Measurements from ENCODE around the gene SORCS2.

SORCS2 gene

DNA sequence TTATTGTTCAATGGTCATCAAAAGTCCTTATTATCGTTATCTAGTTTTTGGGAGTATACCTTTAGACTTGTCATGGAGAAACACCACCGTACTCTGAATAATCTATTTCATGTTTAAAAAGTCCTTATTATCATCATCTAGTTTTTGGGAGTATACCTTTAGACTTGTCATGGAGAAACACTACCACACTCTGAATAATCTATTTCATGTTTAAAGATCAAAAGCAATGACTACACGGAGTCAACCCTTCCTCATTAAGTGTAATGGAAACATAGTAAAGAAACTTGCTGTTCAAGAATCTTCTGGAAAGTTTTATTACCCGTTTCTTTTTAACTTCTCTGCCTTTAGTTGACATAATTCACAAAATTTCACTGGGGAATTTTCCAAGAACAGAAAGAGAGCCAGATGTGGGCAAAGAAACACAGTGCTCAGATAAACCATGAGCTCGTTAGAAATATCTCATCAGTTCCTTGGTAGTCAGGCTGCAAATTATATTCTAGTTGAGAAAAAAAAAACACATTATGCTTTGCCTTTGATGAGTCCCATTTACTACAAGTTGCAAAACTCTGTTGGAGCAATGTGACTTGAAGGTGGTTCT lies 588.5 kb downstream of the SORCS2 start:
- no peak for DNase-seq

DNA sequence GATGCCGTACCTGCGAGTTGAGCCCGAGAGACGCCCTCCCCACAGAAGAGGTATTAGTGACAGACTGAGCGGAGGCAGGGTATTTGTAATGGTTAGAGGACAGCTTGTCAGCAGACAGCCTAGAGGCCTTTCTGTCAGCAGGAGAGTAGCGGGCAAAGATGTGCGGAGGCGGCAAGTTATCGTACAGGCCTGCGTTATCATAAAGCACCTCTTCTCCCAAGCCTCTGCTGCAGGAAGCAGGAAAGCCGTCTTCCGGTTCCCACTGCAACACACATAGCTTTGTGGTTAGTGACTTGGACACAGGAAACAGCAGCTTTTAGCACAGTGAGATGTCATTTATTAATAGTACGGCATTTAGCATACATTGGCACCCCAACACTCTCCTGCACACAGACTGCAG lies 589.0 kb downstream of the SORCS2 start:
- DNase-seq: no peak

DNA sequence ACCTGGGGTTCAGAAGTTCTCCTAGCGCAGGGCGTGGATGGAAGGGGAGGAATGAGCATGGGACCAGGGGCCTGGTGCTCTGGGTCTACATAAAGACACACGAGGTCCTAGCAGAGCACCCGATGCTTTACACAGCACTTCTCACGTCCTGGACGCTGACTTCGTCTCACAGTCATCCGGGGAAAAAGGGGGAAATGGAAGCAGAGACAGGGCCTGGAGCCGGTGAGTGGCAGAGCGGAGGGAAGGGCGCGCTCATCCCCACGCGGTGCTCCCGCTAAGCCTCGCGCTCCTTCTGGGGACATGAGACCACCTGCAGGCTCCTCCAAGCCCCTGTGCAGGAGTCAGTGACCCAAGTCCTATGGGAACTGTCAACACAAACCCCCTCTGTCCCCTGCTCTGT lies 589.7 kb downstream of the SORCS2 start:
- DNase-seq: no peak

DNA sequence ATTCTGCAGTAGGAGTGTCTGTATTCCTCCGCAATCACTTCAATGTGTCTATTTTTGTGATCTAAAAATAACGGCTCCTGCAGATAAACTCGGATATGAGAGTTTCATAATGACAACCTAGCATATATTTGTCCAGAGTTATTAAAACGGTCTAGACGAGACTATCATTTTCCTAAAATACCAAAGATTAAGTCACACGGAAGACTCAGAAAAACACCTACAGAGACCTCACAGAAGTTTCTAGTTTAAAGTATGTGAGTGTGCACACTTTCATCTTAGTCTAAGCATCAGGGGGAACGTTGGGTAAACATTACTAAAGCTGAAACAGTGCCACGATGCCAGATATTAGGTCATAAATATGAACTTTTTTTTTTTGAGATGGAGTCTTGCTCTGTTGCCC lies 590.4 kb downstream of the SORCS2 start:
- DNase-seq: no peak

DNA sequence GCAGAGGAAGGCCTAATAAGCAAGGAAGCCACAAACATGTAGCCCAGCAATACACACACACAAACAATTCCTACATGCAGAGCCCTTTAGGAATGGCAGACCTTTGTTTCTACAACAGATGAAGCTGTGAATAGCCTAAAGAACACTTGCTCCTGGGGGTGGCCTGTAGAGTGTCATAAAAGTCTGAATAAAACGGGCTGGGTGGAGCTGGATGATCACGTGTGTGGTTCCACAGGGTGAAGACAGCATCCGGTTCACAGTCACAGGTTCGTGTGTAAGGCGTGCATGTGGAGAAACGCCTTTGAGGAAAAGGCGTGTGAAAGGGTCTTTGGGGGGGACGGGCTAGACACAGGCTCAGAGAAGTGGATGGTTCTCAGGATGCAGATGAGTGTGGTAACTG lies 591.2 kb downstream of the SORCS2 start:
- no peak for DNase-seq

DNA sequence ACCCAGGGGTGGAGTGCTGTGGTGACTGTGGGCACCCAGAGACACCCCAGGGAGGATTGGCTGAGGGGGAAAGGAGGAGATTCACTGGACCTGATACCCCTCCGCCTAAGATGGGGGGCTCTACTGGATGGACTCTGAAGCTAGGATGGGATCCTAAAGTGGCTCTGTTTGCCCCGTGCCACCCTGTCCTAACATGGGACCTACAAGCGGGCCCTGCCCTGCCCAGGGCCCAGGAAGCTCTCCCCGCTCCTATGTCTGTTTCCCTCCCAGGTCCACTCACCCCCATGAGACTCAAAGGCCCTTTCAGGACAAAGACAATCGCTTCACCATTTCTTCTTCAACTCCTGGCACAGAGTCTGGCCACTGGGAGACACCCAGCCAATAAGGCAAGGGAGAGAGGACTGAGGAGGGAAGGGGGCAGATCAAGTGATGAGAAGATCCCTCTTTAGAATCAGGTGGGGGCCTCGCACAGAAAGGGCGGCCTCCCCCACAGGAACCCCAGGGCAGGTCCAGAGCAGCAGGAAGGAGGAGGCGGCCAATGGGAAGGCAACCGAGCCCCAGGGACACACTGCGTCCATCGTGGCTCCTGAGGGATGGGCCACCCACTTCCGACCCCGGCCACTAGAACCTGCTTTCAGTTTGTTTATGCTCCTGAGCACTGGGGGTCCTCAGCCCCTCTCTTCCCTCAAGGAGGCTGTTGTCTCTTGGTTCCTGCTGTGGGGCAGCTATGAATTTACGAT lies 592.0 kb downstream of the SORCS2 start:
- no peak for DNase-seq

DNA sequence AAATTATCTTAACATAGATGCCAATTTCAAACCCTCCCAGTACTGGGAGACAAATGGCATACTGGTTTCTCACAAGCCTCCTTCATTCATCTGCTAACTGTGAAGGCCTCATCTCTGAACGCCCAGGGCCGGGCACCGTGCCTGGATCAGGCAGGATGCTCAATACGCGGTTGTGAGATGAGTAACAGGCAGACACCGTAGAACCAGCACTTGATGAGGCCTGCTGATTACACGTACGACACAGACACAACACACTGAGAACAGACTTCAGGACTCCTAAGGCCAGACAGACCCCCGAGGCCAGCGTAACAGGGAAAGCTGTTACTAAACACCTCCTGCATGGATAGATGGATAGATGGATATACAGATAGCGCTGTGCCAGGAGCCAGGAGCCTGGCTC lies 592.7 kb downstream of the SORCS2 start:
- no peak for DNase-seq

DNA sequence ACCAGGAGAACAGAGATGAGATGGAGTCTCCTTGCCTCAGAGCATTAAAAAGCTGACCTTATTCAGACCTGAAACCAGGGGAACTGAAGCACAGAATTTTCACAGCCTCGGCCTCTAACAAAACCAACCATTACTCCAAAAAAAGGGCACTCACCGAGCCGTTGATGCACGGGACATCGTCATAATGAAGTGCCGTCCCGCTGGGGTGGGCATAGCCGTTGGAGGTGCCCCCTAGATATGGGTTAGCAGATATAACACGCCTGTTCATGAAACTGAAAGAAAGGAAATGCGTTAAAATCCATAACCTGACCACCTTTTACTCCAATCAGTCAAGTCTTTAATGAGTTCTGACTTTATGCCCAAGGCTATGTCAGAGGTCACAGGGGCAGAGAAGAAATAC lies 593.7 kb downstream of the SORCS2 start:
- DNase-seq: no peak

DNA sequence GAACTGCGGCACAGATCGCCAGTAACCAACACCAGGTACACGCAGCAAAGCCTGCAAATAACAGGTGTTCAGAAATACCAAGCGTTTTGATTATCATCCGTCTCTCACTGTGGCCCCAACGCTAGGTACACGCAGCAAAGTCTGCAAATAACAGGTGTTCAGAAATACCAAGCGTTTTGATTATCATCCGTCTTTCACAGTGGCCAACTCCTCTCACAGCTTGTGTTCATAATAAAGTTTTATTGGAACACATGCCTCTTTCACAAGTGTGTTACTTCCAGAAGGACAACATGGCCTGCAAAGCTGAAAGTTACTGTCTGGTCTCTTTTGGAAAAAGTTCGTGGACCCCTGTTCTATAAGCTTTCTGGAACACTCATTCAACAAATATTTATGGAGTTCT lies 594.2 kb downstream of the SORCS2 start:
- no peak for DNase-seq

DNA sequence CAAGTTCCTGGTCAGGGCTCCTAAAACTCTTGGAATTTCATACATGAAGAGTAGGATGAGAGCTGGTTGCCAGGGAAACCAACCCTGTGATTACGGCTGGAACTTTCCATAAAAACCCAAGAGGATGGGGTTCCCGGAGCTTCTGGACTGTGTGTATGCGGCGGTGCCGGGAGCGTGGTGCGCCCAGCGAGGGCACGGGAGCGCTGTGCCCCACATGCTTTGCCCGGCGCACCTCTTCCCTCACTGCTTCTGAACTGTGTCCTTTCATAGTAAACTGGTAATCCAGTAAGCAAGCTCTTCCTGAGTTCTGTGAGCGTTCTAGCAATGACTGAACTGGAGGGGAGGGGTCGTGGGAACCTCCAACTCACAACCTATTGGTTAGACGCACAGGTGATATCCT lies 594.7 kb downstream of the SORCS2 start:
- no peak for DNase-seq

DNA sequence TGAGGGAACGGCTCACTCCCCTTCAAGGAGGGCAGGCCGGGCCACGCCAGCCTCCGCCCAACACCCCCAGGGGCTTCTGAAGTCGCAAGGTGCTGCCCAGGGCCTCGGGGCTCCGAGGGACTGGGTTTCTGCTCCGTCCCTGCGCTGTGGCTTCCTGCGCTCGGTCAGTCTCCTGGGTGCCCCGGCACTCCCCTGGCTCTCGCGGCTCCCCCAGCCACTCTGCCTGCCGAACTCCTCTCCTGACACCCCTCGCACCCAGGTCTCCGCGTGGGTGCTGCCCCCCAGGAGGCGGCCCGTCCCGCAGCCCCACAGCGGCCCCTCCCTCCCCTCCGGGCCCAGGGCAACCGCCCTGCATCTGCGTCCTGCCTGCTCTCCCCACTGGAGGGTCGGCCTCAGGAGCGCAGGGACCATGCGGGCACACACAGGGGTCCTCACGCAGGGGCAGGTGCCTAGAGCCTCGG lies 595.4 kb downstream of the SORCS2 start:
- no peak for DNase-seq

DNA sequence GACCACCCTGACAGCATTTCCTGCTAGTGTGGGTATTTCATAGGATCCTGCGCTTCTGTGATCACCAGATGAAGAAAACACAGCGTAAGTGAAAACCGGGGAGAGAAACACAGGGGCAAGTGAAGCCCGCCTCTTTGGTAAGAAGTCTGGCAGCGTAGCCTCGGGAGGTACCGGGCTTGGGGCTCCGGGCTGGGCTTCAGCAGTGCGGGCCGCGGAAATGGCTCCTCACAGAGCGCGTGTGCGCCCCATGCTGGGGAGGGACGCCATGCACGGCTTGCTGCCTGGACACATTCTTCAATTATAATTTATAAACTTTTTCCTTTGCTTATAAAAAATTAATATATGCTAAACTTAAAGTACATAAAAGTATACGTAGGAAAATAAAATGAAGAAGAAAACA lies 595.9 kb downstream of the SORCS2 start:
- no peak for DNase-seq

DNA sequence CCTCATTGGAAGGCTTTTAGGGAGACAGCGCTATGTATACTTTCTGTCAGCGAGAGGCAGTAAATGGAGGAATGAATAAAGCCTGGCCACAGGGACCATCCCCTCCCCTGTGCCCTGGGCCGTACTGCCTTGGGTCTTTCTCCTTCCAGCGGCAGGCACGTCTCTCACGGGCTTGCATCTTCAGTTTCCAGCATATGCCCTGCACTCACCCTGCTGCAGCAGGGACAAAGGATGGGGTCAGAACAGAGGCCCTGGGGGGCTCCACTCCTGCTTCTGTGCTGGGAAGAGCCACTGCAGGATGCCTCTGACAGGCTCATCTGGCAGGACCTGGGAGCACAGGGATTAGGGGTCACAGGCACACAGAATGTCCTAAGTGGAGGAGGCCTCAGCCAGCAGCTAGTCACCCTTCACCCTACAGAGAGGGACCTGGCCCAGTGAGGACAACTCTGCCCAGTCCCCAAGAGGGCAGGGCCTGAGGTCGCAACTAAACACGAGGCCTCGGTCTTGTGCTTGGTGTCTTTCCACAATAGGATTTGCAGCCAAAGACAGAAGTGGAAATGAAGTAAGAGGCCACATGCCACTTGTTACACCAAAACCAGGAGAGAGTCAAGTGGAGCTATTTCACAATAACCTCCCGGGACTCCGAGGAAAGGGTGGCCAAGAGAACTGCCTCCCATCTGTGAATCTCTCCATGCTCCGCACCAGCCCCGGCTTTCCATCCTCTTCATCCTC lies 596.5 kb downstream of the SORCS2 start:
- no peak for DNase-seq

DNA sequence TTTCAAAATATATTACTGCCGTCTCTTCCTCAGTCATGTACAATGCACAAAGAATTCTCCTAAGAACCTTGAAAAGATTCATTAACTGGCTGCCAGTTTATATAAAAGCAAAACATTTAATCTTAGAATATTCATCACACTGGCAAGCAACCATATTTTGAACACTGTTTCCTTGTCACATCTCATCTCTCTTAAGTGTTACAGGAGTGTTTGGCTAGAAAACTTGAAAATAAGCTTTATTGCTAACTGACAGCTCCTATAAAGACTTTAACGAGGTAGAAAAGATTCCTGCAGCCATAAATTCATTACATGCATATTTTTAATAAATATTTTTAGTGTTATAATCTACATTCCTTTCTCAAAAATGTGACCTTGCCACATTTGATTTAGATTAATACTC lies 597.7 kb downstream of the SORCS2 start:
- DNase-seq: no peak

DNA sequence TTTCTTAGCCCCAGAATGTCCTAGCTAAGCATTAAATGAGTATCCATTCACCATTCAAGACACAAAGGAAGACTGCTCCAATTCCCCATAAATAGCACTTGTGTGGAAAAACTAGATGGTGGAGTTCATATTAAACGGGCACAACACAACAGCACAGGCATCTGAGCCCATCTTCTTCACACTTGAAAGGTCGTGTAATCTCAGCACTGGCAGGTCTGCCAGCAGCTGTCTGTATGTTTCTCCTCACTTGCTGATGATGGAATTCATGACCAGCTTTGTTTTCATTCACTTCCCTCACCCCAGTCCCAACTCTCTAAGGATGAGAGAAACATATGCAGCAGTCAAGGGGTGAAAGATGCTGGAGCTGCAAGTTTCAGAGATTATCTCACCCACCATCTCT lies 598.7 kb downstream of the SORCS2 start:
- no peak for DNase-seq

All from NCI-H510A (cell line).